Hypothalamus (tissue), 51 donors: ENCODE results near the gene ARID1B.

Experiments
- DNase-seq, 51 donors: peaks; one replicate each; lab custom pipeline; 2025; lab: John Stamatoyannopoulos, UW

The ARID1B gene

GRCh38 chr6:157001716-157002115 lies 224.5 kb downstream of the ARID1B start:
- no peak for DNase-seq

DNA sequence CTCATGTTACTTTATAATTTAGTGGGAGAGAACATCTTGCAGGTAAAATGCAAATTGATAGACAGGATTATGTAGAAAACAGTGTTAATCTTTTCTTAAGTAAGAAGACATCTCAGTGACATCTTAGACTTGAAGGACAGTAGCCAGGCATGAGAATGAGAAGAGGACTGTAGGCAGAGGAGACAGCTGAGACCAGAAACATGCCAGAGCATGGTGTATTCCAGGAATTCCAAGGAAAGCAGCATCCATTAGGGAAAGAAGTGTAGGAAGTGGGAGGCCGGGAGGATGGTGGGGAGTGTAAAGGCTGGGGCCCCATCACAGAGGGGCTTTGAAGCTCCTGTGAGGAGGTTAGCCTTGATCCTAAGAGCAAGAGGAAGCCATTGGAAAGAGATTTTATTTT lies 225.6 kb downstream of the ARID1B start:
- DNase-seq, result no peak

DNA sequence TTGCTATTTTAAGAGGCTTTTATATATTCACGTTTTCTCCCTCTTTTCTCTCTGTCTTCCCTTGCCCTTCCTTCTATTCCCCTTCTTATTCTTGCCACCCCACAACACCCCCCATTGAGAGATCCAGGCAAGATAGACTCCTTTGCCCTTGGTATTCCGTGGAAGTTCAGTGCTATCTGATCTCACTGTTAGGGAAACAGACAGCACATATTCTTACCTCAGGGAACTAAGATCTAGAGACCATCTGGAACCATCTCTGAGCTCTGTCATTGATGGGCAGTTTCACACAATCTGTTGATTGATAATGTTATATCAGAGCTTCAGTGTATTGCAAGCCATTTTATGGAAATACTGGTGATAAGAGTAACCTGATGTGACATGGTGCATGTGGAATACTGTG lies 228.8 kb downstream of the ARID1B start:
- DNase-seq, result no peak

- DNase-seq, result no peak
Observed at GRCh38 chr6:157008568-157008967, 231.4 kb downstream of the ARID1B start.

GRCh38 chr6:157012355-157012754 lies 235.2 kb downstream of the ARID1B start:
- DNase-seq, result no peak

GRCh38 chr6:157013649-157014304 lies 236.6 kb downstream of the ARID1B start:
- no peak for DNase-seq

DNA sequence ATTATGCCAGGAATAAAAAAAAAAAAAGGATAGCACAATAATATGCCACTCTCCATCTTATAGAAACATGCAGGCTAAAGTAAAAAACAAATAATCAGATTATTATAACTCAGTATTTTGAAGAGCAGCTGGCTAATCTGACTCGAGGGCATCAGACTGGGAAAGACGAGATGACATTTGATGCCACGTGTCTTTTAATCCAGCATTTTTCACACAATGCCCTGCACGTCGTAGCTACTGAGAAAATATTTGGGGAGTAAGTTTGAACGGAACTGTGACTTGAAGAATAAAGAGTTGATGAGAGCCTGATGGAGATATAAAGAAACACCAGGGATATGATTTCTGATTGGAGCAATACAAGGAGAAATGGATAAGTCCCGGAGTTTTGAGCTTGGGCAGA lies 237.7 kb downstream of the ARID1B start:
- no peak for DNase-seq

- DNase-seq, result no peak
Observed at GRCh38 chr6:157017022-157017421, 239.8 kb downstream of the ARID1B start.

- no peak for DNase-seq
Observed at GRCh38 chr6:157017861-157018260, 240.7 kb downstream of the ARID1B start.

DNA sequence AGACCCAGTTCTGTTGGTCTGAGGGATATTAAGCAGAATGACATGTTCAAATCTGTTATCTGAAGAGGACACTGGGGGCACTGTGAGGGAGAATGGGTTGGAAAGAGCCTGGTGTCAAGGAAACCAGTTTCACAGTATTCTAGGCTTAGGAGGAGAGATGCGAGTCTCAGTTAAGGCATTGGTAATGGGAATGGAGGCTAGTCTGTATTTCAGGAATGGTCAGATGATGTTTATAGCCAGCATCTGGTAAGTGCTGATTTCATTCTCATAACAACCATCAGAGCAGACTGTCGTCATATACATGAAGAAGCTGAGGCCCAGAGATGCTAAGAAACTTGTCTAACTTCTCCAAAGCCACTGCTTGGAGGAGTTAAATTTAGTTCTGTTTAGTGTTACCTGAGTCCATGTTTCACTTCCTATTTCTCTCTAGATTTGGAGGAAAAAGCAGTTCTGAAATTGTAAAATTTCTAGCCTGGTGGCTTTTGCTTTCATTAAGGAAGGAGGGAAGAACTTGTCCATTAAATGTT lies 242.0 kb downstream of the ARID1B start:
- no peak for DNase-seq

GRCh38 chr6:157019733-157020132 lies 242.6 kb downstream of the ARID1B start:
- no peak for DNase-seq

GRCh38 chr6:157020398-157020797 lies 243.2 kb downstream of the ARID1B start:
- no peak for DNase-seq

GRCh38 chr6:157020881-157021343 lies 243.7 kb downstream of the ARID1B start:
- peak in 23 of 51 donors; percentile 20 to 83 (median 65) for DNase-seq

DNA sequence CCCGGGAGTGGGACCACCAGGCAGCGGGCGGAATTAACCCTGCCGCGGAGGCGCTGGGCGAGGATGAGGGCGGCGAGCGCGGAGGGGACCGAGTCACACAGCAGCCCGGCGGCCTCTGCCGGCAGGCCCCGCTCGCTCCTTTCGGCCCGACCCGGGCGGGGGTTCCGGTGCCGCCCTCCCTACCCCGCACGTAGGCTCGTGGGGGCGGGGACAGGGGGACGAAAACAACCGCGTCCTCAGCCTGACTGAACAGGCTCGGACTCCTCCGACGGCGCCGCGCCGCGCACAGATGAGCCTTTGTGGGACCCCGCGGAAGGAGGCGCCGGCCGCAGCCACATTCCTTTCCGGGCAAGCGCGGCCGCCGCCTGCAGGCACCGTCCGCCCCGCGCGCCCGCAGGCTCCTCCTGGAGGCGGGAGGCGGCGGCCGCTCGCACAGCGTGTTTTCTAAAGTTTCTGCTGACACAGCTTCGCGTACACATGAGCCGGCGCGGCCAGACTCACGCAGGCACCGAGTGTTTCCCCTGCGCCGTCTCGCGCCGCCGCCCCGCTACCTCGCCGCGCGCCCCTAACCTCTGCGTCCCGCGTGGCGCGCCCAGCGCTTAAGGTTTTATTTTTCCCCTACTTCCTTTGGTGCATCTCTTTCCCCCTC lies 244.3 kb downstream of the ARID1B start:
- peak in 50 of 51 donors; percentile 25 to 93 (median 82) for DNase-seq

GRCh38 chr6:157021993-157022740 lies 245.0 kb downstream of the ARID1B start:
- DNase-seq, result peak in 50 of 51 donors; percentile 53 to 94 (median 84)

DNA sequence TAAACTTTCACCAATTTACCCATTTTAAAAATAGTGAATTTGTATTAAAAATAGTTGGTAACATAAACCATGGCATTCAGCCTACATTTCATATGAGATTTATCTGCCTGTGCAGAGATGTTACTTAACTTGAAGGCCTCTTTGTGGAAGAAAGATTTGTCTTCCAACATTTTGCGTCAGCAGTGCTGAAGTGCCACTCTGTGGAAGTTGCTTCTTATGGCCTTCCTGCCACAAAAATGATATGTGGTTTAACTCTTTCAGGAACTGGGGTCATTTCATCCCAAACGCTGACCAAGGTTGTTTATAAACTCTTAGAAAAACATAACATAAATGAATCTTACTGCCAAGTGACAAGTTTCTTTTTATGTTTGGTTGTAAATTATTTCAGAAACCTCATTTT lies 246.8 kb downstream of the ARID1B start:
- DNase-seq, result no peak

DNA sequence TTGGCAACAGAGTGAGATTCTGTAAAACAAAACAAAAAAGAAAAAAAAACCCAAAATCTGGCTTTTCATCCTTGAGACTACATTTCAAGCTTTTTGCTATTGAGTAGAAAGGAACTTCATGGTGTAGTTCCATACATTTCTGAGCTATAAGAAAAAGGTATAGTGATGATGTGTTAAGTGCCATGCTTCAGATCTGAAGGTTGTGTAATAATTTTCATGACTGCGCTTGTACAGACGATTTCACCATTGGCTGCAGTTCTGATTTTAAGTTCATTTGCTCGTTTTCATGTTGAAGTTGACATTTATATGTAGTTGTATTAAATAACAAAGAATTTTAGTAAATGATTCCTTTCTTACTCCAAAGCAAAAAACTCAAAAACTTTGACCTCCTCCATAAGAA lies 247.6 kb downstream of the ARID1B start:
- DNase-seq, result no peak

GRCh38 chr6:157025437-157025836 lies 248.3 kb downstream of the ARID1B start:
- no peak for DNase-seq

- DNase-seq, result no peak
Observed at GRCh38 chr6:157029980-157030690, 253.0 kb downstream of the ARID1B start.

- DNase-seq, result peak in 18 of 51 donors; percentile 5 to 52 (median 30)
Observed at GRCh38 chr6:157030755-157031154, 253.6 kb downstream of the ARID1B start.

DNA sequence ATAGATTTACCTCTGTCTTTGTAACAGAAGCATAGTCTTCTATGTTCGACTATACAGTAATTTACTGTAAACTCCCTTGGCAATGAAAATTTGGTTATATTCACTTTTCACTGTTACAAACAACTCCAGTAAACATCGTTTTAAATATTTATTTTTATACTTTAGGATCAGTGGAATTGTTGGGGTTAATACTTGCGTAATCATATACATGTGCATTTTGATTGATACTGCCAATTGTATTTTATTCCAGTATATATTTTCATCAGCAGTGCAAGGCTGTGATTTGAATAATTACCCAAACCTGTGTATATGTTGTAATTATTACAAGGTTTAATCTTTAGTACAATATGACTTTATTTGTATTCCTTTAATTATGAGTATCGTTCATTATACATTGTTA lies 255.7 kb downstream of the ARID1B start:
- no peak for DNase-seq
